GM21390 (cell line): Measurements from ENCODE around the gene MAP4K3.
"Not testable (repeated sequence)": the region's sequence is repeated elsewhere in the genome, so short reads cannot be mapped to it uniquely, and the experiment has no call there.

Experiments
- ATAC-seq: cut with Tn5 transposase; IDR thresholded peaks from one replicate; pipeline ENCODE4 v1.9.1; 2021; ENCODE audit not compliant: unreplicated experiment

The MAP4K3 gene

GRCh38 chr2:39411181-39411944, 25.7 kb downstream of the MAP4K3 start:
- no peak for ATAC-seq

DNA sequence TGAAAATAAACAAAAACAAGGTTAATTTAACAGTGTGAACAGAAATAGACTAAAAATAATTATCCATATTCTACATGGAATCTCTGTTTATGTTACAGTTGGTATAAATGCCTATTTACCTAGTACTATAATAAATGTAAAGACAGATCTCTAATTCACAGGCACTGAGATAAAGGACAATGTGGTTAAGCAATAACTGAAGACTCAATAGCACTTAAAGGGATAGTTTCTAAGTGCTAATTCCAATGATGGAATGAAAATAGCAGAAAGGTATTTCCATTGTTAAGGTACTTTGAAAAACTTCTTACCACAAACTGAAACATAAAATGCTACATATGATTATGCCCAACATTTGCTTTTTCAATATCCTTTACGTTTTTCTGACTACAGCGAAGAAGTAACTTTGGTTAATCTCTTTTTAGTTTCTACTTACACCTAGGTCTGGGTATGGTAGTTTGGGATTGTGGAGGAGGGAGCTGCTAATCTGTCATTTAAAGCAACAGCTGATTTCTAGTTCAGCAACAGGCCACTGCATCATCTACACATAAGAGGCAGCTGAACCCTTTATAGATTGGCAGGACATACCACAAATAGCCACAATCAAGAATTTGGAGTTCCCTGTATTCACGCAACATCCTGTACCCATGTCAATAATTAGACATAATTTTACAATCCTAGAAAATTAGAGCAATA, 27.2 kb downstream of the MAP4K3 start:
- no peak for ATAC-seq

- peak; percentile 68 for ATAC-seq
These were observed 28.5 kb downstream of the MAP4K3 start for GRCh38 chr2:39408351-39409136.

DNA sequence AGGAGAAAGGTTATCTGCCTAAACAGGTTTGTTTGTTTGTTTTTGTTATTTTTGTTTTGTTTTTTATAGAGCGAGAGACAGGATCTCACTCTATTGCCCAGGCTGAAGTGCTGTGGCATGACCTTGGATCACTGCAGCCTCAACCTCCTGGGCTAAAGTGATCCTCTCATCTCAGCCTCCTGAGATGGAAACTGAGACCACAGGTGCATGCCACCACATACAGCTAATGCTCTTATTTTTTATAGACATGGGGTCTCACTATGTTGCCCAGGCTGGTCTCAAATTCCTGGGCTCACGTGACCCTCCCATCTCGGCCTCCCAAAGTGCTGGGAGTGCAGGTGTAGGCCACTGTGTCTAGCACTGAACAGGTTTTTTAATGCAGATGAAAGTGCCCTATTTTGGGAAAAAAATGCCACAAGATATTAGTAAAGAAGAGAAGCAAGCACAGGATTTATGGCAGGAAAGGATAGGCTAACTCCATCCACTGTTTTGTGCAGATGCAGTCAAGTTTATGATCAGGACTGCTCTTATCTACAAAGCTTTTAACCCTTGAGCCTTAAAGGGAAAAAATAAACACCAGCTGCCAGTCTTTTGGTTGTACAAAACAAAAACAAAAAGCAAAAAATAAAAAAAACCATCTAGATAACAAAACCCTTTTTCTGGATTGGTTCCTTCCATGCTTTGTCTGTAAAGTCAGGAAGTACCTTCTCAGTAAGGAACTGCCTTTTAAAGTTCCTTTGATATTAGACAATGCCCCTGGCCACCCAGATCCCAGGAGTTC, 29.4 kb downstream of the MAP4K3 start:
- no peak for ATAC-seq

DNA sequence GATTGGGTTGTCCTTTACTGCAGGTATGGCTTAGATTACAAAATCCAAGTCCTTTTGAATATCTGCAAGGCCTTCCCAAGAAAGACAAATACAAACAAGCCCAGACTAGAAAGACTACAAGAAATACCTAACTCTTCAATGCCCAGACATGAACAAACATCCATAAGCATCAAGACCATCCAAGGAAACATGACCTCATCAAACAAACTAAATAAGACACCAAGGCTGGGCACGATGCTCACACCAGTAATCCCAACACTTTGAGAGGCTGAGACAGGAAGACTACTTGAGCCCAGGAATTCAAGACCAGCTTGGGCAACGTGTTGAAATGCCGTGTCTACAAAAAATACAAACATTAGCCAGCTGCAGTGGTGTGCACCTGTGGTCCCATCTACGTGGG, 31.7 kb downstream of the MAP4K3 start:
- no peak for ATAC-seq

DNA sequence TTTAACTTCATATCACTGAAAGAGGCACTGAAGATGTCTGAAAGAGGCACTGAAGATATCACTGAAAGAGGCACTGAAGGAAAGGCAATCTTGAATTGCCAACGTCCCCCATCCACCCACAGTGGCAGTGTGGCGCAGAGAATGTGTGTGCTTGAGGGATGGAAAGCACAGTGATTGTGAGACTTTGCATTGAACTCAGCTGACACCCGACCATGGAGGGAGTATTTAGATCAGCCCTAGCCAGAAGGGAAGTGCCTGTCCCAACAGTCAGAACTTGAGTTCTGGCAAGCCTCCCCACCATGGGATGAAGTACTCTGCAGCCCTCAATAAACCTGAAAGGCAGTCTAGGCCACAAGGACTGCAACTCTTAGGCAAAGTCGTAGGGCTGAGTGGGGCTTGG, 33.8 kb downstream of the MAP4K3 start:
- ATAC-seq, result peak; percentile 58

GRCh38 chr2:39401319-39401718, 35.8 kb downstream of the MAP4K3 start:
- ATAC-seq, result no peak

GRCh38 chr2:39399570-39399969, 37.5 kb downstream of the MAP4K3 start:
- no peak for ATAC-seq

GRCh38 chr2:39395313-39395712, 41.8 kb downstream of the MAP4K3 start:
- no peak for ATAC-seq

GRCh38 chr2:39394516-39394961, 42.5 kb downstream of the MAP4K3 start:
- no peak for ATAC-seq

- ATAC-seq, result no peak
These were observed 44.4 kb downstream of the MAP4K3 start for GRCh38 chr2:39392672-39393071.

GRCh38 chr2:39390216-39390615, 46.9 kb downstream of the MAP4K3 start:
- no peak for ATAC-seq

- no peak for ATAC-seq
These were observed 51.0 kb downstream of the MAP4K3 start for GRCh38 chr2:39386064-39386463.

- no peak for ATAC-seq
These were observed 51.9 kb downstream of the MAP4K3 start for GRCh38 chr2:39385172-39385571.

DNA sequence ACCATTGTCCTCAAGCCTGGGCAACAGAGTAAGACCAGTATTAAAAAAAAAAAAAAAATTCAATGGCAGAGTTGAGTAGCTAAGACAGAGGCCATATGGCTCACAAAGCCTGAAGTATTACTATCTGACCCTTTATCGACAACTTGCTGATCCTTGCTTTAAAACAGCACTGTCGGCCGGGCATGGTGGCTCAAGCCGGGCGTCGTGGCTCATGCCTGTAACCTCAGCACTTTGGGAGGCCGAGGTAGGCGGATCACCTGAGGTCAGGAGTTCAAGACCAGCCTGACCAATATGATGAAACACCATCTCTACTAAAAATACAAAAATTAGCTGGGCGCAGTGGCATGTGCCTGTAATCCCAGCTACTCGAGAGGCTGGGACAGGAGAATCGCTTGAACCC, 53.0 kb downstream of the MAP4K3 start:
- ATAC-seq, result not testable (repeated sequence)

- no peak for ATAC-seq
These were observed 53.9 kb downstream of the MAP4K3 start for GRCh38 chr2:39383146-39383545.

DNA sequence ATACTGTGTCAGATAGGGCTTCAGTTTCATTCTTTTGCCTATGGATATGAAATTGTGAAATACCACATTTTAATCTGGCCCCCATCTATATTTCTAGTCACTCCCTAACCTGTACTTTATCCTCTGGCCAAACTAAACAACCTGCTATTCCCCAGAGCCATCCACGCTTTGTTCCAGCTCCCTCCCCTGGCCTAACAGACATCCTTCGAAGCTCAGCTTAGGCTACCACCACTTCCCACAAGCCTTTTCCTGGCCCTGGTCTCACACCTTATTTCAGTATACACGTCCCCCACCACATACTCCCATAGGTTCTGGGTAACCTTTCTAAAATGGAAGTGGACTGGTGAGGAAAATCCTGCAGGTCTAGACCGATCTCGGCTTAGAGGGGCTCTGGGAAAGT, 55.4 kb downstream of the MAP4K3 start:
- ATAC-seq, result no peak

- ATAC-seq, result no peak
These were observed 56.4 kb downstream of the MAP4K3 start for GRCh38 chr2:39380525-39381150.

GRCh38 chr2:39379643-39380524, 57.2 kb downstream of the MAP4K3 start:
- peak; percentile 75 for ATAC-seq
